ENCODE measurements around the gene AGER. TPM values are rescaled to one million over a fixed set of nuclear protein-coding genes. Genes with fewer than 3 reads are reported as not detected.

The AGER gene
- total RNA-seq, 4 donors from 2014 or later, result 10.3 to 70.6 (median 36.8) TPM

DNA sequence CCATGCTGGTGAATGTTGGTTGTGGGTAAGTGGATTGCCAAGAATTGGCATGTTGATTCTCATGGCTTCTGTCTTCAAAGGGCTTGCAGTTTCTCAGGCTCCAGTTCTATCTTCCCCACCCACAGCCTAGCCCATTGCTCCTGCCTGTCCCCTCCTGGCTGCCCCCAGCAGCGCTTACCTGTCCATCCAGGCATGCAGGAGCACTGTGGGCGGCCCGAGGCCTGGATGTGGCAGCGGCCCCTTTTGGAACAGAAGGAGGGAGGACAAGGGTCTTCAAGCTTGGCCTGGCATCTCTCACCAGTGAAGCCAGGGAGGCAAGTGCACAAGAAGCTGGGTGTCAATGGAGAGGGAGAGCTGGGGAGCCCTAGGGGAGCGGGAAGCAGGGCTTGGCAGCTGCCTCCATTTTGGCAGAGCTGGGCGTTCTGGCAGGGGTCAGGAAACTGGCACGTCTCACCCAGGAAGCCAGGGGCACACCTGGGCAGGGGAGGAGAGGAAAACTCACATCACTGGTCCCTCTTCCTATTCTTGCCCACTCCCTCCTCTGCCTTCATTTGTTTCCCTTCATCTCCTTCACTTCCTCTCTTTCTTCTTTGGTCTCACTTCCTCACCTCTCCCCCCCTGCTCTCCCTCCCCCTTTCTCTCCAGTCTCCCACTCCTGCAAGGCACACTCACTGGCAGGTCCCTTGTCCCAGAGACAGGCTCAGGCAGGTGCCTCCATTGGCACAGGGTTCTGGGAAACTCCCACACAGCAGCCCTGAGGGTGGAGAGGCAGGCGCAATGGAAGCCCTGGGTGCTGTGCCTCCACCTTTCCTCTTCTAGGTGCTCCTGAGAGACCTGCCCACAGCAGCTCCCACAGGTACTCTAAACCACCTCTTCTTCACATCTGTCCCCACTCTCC lies 38.5 kb upstream of the AGER start:
- intact Hi-C loops (cut with DNase I), result no loop called here
- no peak for DNase-seq
- Histone ChIP-seq H3K27me3 (no peaks in the 10 kb centered on the region), H3K4me3 (replicated peaks in 1 of 3) (no peak overlapping the region), H3K9me3 (no peaks in the 10 kb centered on the region), H3K27ac (no peak overlapping the region), H3K36me3 (no peaks in the 10 kb centered on the region), H3K4me1 (no peaks in the 10 kb centered on the region)
- 75 to 90% methylated on average over 8 of the region's 8 CpGs for WGBS, 2 donors
- TF ChIP-seq POLR2A (IDR thresholded peaks at IDR 0.05), result no peak
- no peak for TF ChIP-seq CTCF (IDR thresholded peaks at IDR 0.05)

- no peak overlapping the region for H3K4me3 ChIP-seq (replicated peaks in 1 of 3)
- no peak for DNase-seq
- no peaks in the 10 kb centered on the region for H3K27me3 ChIP-seq
- H3K27ac ChIP-seq, result no peak overlapping the region
- WGBS, 2 donors, result 44 to 51% methylated on average over 3 to 4 of the region's 4 CpGs
- no peaks in the 10 kb centered on the region for H3K4me1 ChIP-seq
- H3K36me3 ChIP-seq, result no peaks in the 10 kb centered on the region
- TF ChIP-seq POLR2A (IDR thresholded peaks at IDR 0.05) (no peak), CTCF (IDR thresholded peaks at IDR 0.05) (no peak)
- intact Hi-C loops (cut with DNase I), result no loop called here
- H3K9me3 ChIP-seq, result no peaks in the 10 kb centered on the region
Observed at GRCh38 chr6:32220021-32220420, 36.0 kb upstream of the AGER start.

- intact Hi-C loops (cut with DNase I), result no loop called here
- 71 to 85% methylated on average over 5 to 7 of the region's 7 CpGs for WGBS, 2 donors
- Histone ChIP-seq H3K4me3 (replicated peaks in 1 of 3) (no peak overlapping the region), H3K9me3 (no peaks in the 10 kb centered on the region), H3K36me3 (no peaks in the 10 kb centered on the region), H3K27ac (no peak overlapping the region), H3K27me3 (no peaks in the 10 kb centered on the region), H3K4me1 (no peaks in the 10 kb centered on the region)
- no peak for DNase-seq
- TF ChIP-seq CTCF (IDR thresholded peaks at IDR 0.05) (no peak), POLR2A (IDR thresholded peaks at IDR 0.05) (no peak)
Observed at GRCh38 chr6:32218167-32218566, 34.1 kb upstream of the AGER start.

- Histone ChIP-seq H3K36me3 (no peaks in the 10 kb centered on the region), H3K27ac (no peak overlapping the region), H3K4me3 (replicated peaks in 1 of 3) (no peak overlapping the region), H3K27me3 (no peaks in the 10 kb centered on the region), H3K4me1 (no peaks in the 10 kb centered on the region), H3K9me3 (no peaks in the 10 kb centered on the region)
- WGBS, 2 donors, result 87 to 93% methylated on average over 9 to 11 of the region's 11 CpGs
- TF ChIP-seq CTCF (IDR thresholded peaks at IDR 0.05) (no peak), POLR2A (IDR thresholded peaks at IDR 0.05) (no peak)
- intact Hi-C loops (cut with DNase I), result no loop called here
- DNase-seq, result no peak
Observed at GRCh38 chr6:32216998-32217397, 32.9 kb upstream of the AGER start.

- 79 to 88% methylated on average over 10 of the region's 10 CpGs for WGBS, 2 donors
- TF ChIP-seq POLR2A (IDR thresholded peaks at IDR 0.05), result no peak
- intact Hi-C loops (cut with DNase I), result no loop called here
- Histone ChIP-seq H3K4me1 (no peaks in the 10 kb centered on the region), H3K27me3 (no peaks in the 10 kb centered on the region), H3K4me3 (replicated peaks in 1 of 3) (no peak overlapping the region), H3K36me3 (no peaks in the 10 kb centered on the region), H3K27ac (no peak overlapping the region), H3K9me3 (no peaks in the 10 kb centered on the region)
- no peak for DNase-seq
Observed at GRCh38 chr6:32216285-32216684, 32.2 kb upstream of the AGER start.
